MM.1S (cell line): Measurements from ENCODE around the gene TEX10.

ENCODE experiments used
- DNase-seq: peaks from one replicate; pipeline ENCODE4 v3.0.0-alpha.2; 2015
- H2AFZ ChIP-seq: fragments of 300-600 bp; sonication (generic); 2 replicates; pipeline ENCODE4 v1.6.0; 2016; ENCODE audit warnings: antibody characterized with exemption, low read length
- H3F3A ChIP-seq: fragments of 300-600 bp; sonication (generic); 2 replicates; pipeline ENCODE4 v1.6.1; 2016; ENCODE audit warnings: mild to moderate bottlenecking, antibody characterized with exemption, low read length, moderate library complexity, mixed read lengths; ENCODE audit not compliant: insufficient read depth
- H3K27ac ChIP-seq: fragments of 300-600 bp; sonication (generic); 2 replicates; pipeline ENCODE4 v1.5.1; 2016; ENCODE audit warnings: mild to moderate bottlenecking, low read length
- H3K27me3 ChIP-seq: fragments of 300-600 bp; sonication (generic); replicated peaks from 2 replicates; pipeline ENCODE4 v1.6.0; 2016; ENCODE audit warnings: low read length; ENCODE audit not compliant: insufficient read depth
- H3K36me3 ChIP-seq: fragments of 300-600 bp; sonication (generic); replicated peaks from 2 replicates; pipeline ENCODE4 v1.6.1; 2016; ENCODE audit warnings: mild to moderate bottlenecking, low read length, mixed read lengths; ENCODE audit not compliant: insufficient read depth
- H3K4me1 ChIP-seq: fragments of 300-600 bp; sonication (generic); 2 replicates; pipeline ENCODE4 v1.6.1; 2016; ENCODE audit warnings: low read length, mixed read lengths
- H3K4me2 ChIP-seq: fragments of 300-600 bp; sonication (generic); 2 replicates; pipeline ENCODE4 v1.6.0; 2016; ENCODE audit warnings: low read depth, low read length
- H3K4me3 ChIP-seq: fragments of 300-600 bp; sonication (generic); 2 replicates; pipeline ENCODE4 v1.5.1; 2016; ENCODE audit warnings: low read length, mixed read lengths
- H3K79me2 ChIP-seq: fragments of 300-600 bp; sonication (generic); 2 replicates; pipeline ENCODE4 v1.6.1; 2016; ENCODE audit warnings: mixed run types, low read length, mixed read lengths
- H3K9ac ChIP-seq: fragments of 300-600 bp; sonication (generic); 2 replicates; pipeline ENCODE4 v1.6.1; 2016; ENCODE audit warnings: low read length, mixed read lengths
- H3K9me2 ChIP-seq: fragments of 300-600 bp; sonication (generic); replicated peaks from 2 replicates; pipeline ENCODE4 v1.6.1; 2016; ENCODE audit warnings: mild to moderate bottlenecking, low read length, mixed read lengths; ENCODE audit not compliant: insufficient read depth
- H3K9me3 ChIP-seq: fragments of 300-600 bp; sonication (generic); replicated peaks from 2 replicates; pipeline ENCODE4 v1.6.1; 2016; ENCODE audit warnings: mild to moderate bottlenecking, low read length, mixed read lengths; ENCODE audit not compliant: insufficient read depth
- H4K20me1 ChIP-seq: fragments of 300-600 bp; sonication (generic); 2 replicates; pipeline ENCODE4 v1.6.1; 2016; ENCODE audit warnings: mild to moderate bottlenecking, low read length, moderate library complexity, mixed read lengths; ENCODE audit not compliant: insufficient read depth
- CTCF ChIP-seq: fragments of 300-600 bp; sonication (generic); IDR thresholded peaks from 2 replicates; pipeline ENCODE4 v1.5.1; 2016; ENCODE audit warnings: antibody characterized with exemption, low read length, mixed read lengths
- EZH2 ChIP-seq: fragments of 300-600 bp; sonication (generic); optimal IDR thresholded peaks from 2 replicates; pipeline ENCODE3; 2017; ENCODE audit warnings: low read depth, mild to moderate bottlenecking, antibody characterized with exemption, low read length, mixed read lengths
- EZH2phosphoT487 ChIP-seq: fragments of 300-600 bp; sonication (generic); IDR thresholded peaks from 2 replicates; pipeline ENCODE4 v1.6.1; 2018; ENCODE audit warnings: antibody characterized with exemption, low read length

TEX10 gene

GRCh38 chr9:100294341-100294740, 58.4 kb downstream of the TEX10 start:
- Histone ChIP-seq H3K9me3 (no peaks in the 10 kb centered on the region), H3K4me2 (no peak overlapping the region), H2AFZ (no peak overlapping the region), H3F3A (no peaks in the 10 kb centered on the region), H3K27me3 (no peaks in the 10 kb centered on the region), H3K9me2 (no peaks in the 10 kb centered on the region), H4K20me1 (no peaks in the 10 kb centered on the region), H3K4me1 (no peaks in the 10 kb centered on the region), H3K79me2 (no peaks in the 10 kb centered on the region), H3K4me3 (no peak overlapping the region), H3K27ac (no peak overlapping the region), H3K9ac (no peak overlapping the region), H3K36me3 (no peaks in the 10 kb centered on the region)
- DNase-seq: no peak
- no peak for TF ChIP-seq EZH2phosphoT487
- no peak for TF ChIP-seq EZH2
- no peak for TF ChIP-seq CTCF

- Histone ChIP-seq H3K9me3 (no peaks in the 10 kb centered on the region), H3K4me2 (no peak overlapping the region), H3K79me2 (no peaks in the 10 kb centered on the region), H3K27me3 (no peaks in the 10 kb centered on the region), H3K36me3 (no peaks in the 10 kb centered on the region), H3K27ac (no peak overlapping the region), H4K20me1 (no peaks in the 10 kb centered on the region), H3K9me2 (no peaks in the 10 kb centered on the region), H3F3A (no peaks in the 10 kb centered on the region), H3K4me1 (no peaks in the 10 kb centered on the region), H3K4me3 (no peak overlapping the region), H3K9ac (no peak overlapping the region), H2AFZ (no peak overlapping the region)
- TF ChIP-seq EZH2phosphoT487 (no peak), EZH2 (no peak), CTCF (no peak)
- DNase-seq: no peak
Measured at GRCh38 chr9:100292414-100292813, 60.3 kb downstream of the TEX10 start.

GRCh38 chr9:100290714-100291113, 62.0 kb downstream of the TEX10 start:
- H3K27me3 ChIP-seq: no peaks in the 10 kb centered on the region
- H3K4me1 ChIP-seq: no peaks in the 10 kb centered on the region
- DNase-seq: no peak
- no peaks in the 10 kb centered on the region for H3K36me3 ChIP-seq
- no peak overlapping the region for H3K4me3 ChIP-seq
- no peak overlapping the region for H3K4me2 ChIP-seq
- no peaks in the 10 kb centered on the region for H3K9me3 ChIP-seq
- H3K9ac ChIP-seq: no peak overlapping the region
- H3K79me2 ChIP-seq: no peaks in the 10 kb centered on the region
- H4K20me1 ChIP-seq: no peaks in the 10 kb centered on the region
- no peak overlapping the region for H3K27ac ChIP-seq
- no peaks in the 10 kb centered on the region for H3F3A ChIP-seq
- TF ChIP-seq CTCF (no peak), EZH2 (no peak), EZH2phosphoT487 (no peak)
- no peak overlapping the region for H2AFZ ChIP-seq
- H3K9me2 ChIP-seq: no peaks in the 10 kb centered on the region

GRCh38 chr9:100287186-100287585, 65.6 kb downstream of the TEX10 start:
- H2AFZ ChIP-seq: no peak overlapping the region
- H3K9ac ChIP-seq: no peak overlapping the region

More at GRCh38 chr9:100287186-100287585, 65.6 kb downstream of the TEX10 start:
- Histone ChIP-seq H3K4me3 (no peak overlapping the region), H3K27ac (no peak overlapping the region), H3K79me2 (no peaks in the 10 kb centered on the region), H3K27me3 (no peaks in the 10 kb centered on the region), H3K4me1 (no peaks in the 10 kb centered on the region), H3K36me3 (no peaks in the 10 kb centered on the region), H3F3A (no peaks in the 10 kb centered on the region), H3K9me3 (no peaks in the 10 kb centered on the region), H4K20me1 (no peaks in the 10 kb centered on the region), H3K4me2 (no peak overlapping the region), H3K9me2 (no peaks in the 10 kb centered on the region)
- no peak for DNase-seq
- TF ChIP-seq EZH2phosphoT487 (no peak), EZH2 (no peak), CTCF (no peak)
